ENCODE data around the gene CRKL. TPM values are rescaled to one million over a fixed set of nuclear protein-coding genes. Genes with fewer than 3 reads are reported as not detected.

Gene CRKL
- total RNA-seq, 1 experiment from 2014 or later, result 35.4 TPM

DNA sequence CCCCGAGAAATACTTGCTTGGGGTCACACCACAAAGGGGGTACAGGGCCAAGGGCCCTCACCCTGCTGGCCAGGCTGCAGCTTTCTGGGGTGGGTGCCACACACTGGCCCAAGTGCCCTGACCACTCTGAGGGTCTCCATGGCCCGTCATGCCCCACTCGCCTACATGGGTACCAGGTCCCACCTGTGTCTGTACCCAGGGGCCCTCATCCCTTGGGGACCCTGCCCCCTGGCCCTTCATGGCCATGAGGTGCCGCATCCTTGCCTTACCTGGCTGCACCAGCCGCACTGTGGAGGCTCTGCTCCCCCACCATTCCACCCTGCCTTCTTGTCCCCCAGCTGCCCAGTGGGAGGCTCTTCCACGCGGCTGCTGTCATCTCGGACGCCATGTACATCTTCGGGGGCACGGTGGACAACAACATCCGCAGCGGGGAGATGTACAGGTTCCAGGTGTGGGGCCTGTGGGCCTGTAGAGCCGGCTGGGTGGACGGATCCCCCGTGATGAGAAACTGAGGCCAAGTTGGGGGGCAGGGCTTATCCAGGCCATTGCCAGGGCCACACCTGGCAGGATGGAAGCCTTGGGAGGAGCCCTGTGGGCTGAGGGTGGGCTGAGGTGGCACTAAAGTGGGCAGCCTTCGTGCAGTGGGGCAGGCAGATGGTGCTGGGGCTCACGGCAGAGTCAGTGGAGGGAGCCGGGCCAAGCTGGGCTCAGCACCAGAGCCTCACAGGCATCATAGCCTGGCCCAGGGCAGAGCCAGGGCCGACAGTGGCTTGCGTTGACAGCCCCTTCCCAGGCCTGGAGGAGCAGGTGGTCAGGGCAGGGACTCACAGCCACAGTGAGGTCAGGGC, 75.5 kb downstream of the CRKL start:
- no peaks in the 10 kb centered on the region for H3K79me2 ChIP-seq (ENCODE audit: low read length)
- no peaks in the 10 kb centered on the region for H3K36me3 ChIP-seq (ENCODE audit: low read depth, low read length)
- no peaks in the 10 kb centered on the region for H3K27me3 ChIP-seq (ENCODE audit: low read length)
- CTCF ChIA-PET, result no interaction called here
- H2AFZ ChIP-seq (ENCODE audit: low read length), result no peak overlapping the region
- ATAC-seq, result no peak
- no TSS peak for BruUV-seq (replicated peaks)
- H3K9me2 ChIP-seq (replicated peaks; ENCODE audit: low read length), result no peaks in the 10 kb centered on the region
- no peaks in the 10 kb centered on the region for H4K20me1 ChIP-seq (ENCODE audit: low read length)
- no peak overlapping the region for H3K4me2 ChIP-seq (ENCODE audit: low read length)
- intact Hi-C loops (cut with micrococcal nuclease), result no loop called here
- no peak for TF ChIP-seq EZH2 (IDR thresholded peaks at IDR 0.05; ENCODE audit: low read length, unreplicated experiment)
- TF ChIP-seq EZH2phosphoT487 (IDR thresholded peaks at IDR 0.05; ENCODE audit: borderline replicate concordance, low read length), result no peak
- TF ChIP-seq, protein P1, sequence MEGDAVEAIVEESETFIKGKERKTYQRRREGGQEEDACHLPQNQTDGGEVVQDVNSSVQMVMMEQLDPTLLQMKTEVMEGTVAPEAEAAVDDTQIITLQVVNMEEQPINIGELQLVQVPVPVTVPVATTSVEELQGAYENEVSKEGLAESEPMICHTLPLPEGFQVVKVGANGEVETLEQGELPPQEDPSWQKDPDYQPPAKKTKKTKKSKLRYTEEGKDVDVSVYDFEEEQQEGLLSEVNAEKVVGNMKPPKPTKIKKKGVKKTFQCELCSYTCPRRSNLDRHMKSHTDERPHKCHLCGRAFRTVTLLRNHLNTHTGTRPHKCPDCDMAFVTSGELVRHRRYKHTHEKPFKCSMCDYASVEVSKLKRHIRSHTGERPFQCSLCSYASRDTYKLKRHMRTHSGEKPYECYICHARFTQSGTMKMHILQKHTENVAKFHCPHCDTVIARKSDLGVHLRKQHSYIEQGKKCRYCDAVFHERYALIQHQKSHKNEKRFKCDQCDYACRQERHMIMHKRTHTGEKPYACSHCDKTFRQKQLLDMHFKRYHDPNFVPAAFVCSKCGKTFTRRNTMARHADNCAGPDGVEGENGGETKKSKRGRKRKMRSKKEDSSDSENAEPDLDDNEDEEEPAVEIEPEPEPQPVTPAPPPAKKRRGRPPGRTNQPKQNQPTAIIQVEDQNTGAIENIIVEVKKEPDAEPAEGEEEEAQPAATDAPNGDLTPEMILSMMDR (conservative IDR thresholded peaks at IDR 0.05; ENCODE audit: low read depth, low read length), result no peak
- H3K9ac ChIP-seq (ENCODE audit: low read length), result no peak overlapping the region
- no peaks in the 10 kb centered on the region for H3F3A ChIP-seq (ENCODE audit: low read length, unreplicated experiment)
- no peak for DNase-seq
- no peak overlapping the region for H3K4me3 ChIP-seq (ENCODE audit: low read length)
- no peaks in the 10 kb centered on the region for H3K9me3 ChIP-seq (ENCODE audit: low read length)
- H3K27ac ChIP-seq (ENCODE audit: low read length), result no peak overlapping the region
- POLR2A ChIA-PET (ENCODE audit: unreplicated experiment), result no interaction called here
- H3K4me1 ChIP-seq (ENCODE audit: insufficient read depth, low read length), result no peaks in the 10 kb centered on the region

DNA sequence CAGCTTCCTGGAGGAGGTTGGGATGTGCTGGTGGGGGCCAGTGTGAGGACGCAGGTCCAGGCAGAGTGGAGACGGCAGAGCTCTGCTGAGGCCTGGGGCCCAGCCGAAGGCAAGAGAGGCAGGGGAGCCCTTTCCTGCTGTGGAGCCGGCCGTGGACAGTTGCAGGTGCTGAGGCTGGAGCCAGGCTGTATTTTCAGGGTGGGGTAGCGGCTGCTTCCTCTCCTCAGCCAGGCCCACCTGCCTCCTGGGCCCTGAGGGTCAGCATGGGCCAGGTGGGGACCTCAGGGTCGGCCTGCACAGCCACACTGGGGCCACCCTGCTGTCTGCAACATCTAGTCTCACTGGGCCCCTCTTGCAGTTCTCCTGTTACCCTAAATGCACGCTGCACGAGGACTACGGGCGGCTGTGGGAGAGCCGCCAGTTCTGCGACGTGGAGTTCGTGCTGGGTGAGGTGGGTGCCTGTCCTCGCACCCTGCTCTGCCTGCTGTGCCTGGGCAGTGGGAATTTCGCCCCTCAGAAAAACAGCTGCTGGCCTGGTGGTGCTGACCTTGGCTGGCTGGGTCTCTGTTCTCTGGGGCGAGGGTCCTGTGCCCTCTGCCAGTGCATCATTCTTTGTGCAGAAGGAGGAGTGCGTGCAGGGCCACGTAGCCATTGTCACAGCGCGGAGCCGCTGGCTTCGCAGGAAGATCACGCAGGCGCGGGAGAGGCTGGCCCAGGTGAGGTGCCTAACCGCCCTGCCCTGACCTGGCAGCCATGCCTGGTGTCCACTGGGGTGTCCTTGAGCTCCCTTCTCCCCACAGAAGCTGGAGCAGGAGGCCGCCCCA, 76.3 kb downstream of the CRKL start:
- Histone ChIP-seq H3K27me3 (ENCODE audit: low read length) (no peaks in the 10 kb centered on the region), H3F3A (ENCODE audit: low read length, unreplicated experiment) (no peaks in the 10 kb centered on the region), H3K4me1 (ENCODE audit: insufficient read depth, low read length) (no peaks in the 10 kb centered on the region), H3K27ac (ENCODE audit: low read length) (no peak overlapping the region), H4K20me1 (ENCODE audit: low read length) (no peaks in the 10 kb centered on the region), H2AFZ (ENCODE audit: low read length) (no peak overlapping the region), H3K9me3 (ENCODE audit: low read length) (no peaks in the 10 kb centered on the region), H3K79me2 (ENCODE audit: low read length) (no peaks in the 10 kb centered on the region), H3K4me3 (ENCODE audit: low read length) (no peak overlapping the region), H3K36me3 (ENCODE audit: low read depth, low read length) (no peaks in the 10 kb centered on the region), H3K9me2 (replicated peaks; ENCODE audit: low read length) (no peaks in the 10 kb centered on the region), H3K9ac (ENCODE audit: low read length) (no peak overlapping the region), H3K4me2 (ENCODE audit: low read length) (no peak overlapping the region)
- ChIA-PET POLR2A (ENCODE audit: unreplicated experiment) (no interaction called here), CTCF (no interaction called here)
- intact Hi-C loops (cut with micrococcal nuclease), result no loop called here
- DNase-seq (no peak), ATAC-seq (no peak)
- TF ChIP-seq EZH2 (IDR thresholded peaks at IDR 0.05; ENCODE audit: low read length, unreplicated experiment), result no peak
- TF ChIP-seq EZH2phosphoT487 (IDR thresholded peaks at IDR 0.05; ENCODE audit: borderline replicate concordance, low read length), result no peak
- TF ChIP-seq, protein P1 (conservative IDR thresholded peaks at IDR 0.05; ENCODE audit: low read depth, low read length), result no peak
- no TSS peak for BruUV-seq (replicated peaks)
